ENCODE measurements around the gene ZPBP.
"Not testable (repeated sequence)": the region's sequence is repeated elsewhere in the genome, so short reads cannot be mapped to it uniquely, and the experiment has no call there.

ZPBP gene

GRCh38 chr7:50092579-50093491 is at the start of gene ZPBP:
Gene ZPBP (minus strand): TSS chr7:50093246. CDS start chr7:50093194, 52 bp downstream.
- DNase-seq = peak; percentile 26

GRCh38 chr7:50142425-50143017 is 49.5 kb upstream of the ZPBP start:
- DNase-seq = no peak

GRCh38 chr7:50141854-50142253 is 48.8 kb upstream of the ZPBP start:
- no peak for DNase-seq

GRCh38 chr7:50141131-50141530 is 48.1 kb upstream of the ZPBP start:
- no peak for DNase-seq

- DNase-seq = no peak
Observed at GRCh38 chr7:50140688-50141087, 47.6 kb upstream of the ZPBP start.

- no peak for DNase-seq
Observed at GRCh38 chr7:50138101-50138500, 45.1 kb upstream of the ZPBP start.

GRCh38 chr7:50125766-50126165 is 32.7 kb upstream of the ZPBP start:
- no peak for DNase-seq

GRCh38 chr7:50121286-50121685 is 28.2 kb upstream of the ZPBP start:
- DNase-seq = no peak

GRCh38 chr7:50119815-50120637 is 27.0 kb upstream of the ZPBP start:
- no peak for DNase-seq

GRCh38 chr7:50112250-50112649 is 19.2 kb upstream of the ZPBP start:
- no peak for DNase-seq

- no peak for DNase-seq
Observed at GRCh38 chr7:50101873-50102272, 8.8 kb upstream of the ZPBP start.

- DNase-seq = no peak
Observed at GRCh38 chr7:50095634-50096033, 2.6 kb upstream of the ZPBP start.

GRCh38 chr7:50088463-50089129 is 4.5 kb downstream of the ZPBP start:
- no peak for DNase-seq

- DNase-seq = no peak
Observed at GRCh38 chr7:50085344-50085743, 7.7 kb downstream of the ZPBP start.

- DNase-seq = no peak
Observed at GRCh38 chr7:50073093-50073492, 20.0 kb downstream of the ZPBP start.

GRCh38 chr7:50069613-50070012 is 23.4 kb downstream of the ZPBP start:
- DNase-seq = no peak

GRCh38 chr7:50068850-50069551 is 24.0 kb downstream of the ZPBP start:
- no peak for DNase-seq

- no peak for DNase-seq
Observed at GRCh38 chr7:50068026-50068425, 25.0 kb downstream of the ZPBP start.

GRCh38 chr7:50062951-50063350 is 30.1 kb downstream of the ZPBP start:
- DNase-seq = no peak

- no peak for DNase-seq
Observed at GRCh38 chr7:50056131-50056530, 36.9 kb downstream of the ZPBP start.

- DNase-seq = no peak
Observed at GRCh38 chr7:50047716-50048115, 45.3 kb downstream of the ZPBP start.

- not testable (repeated sequence) for DNase-seq
Observed at GRCh38 chr7:50041165-50041564, 51.9 kb downstream of the ZPBP start.
